Fibroblast of pulmonary artery (primary cell): ENCODE results near the gene PARP4.
"Not testable (repeated sequence)": the region's sequence is repeated elsewhere in the genome, so short reads cannot be mapped to it uniquely, and the experiment has no call there.

Source experiments
- DNase-seq: peaks from one replicate; pipeline ENCODE4 v3.0.0-alpha.2; 2010; ENCODE audit warnings: low read depth
- H3K4me3 ChIP-seq: replicated peaks from 2 replicates; pipeline ENCODE4 v1.5.1; 2011; ENCODE audit warnings: low read depth, mild to moderate bottlenecking, control low read depth, low read length, moderate library complexity
- CTCF ChIP-seq: IDR thresholded peaks from 2 replicates; pipeline ENCODE4 v1.5.1; 2011; ENCODE audit warnings: mild to moderate bottlenecking, control low read depth, low read length, inconsistent platforms; ENCODE audit errors: missing control alignments

The PARP4 gene

GRCh38 chr13:24386816-24387708 lies 125.5 kb downstream of the PARP4 start:
- H3K4me3 ChIP-seq, result no peak overlapping the region
- DNase-seq, result no peak
- no peak for TF ChIP-seq CTCF

GRCh38 chr13:24385902-24386301 lies 126.7 kb downstream of the PARP4 start:
- H3K4me3 ChIP-seq, result no peak overlapping the region
- no peak for TF ChIP-seq CTCF
- no peak for DNase-seq

GRCh38 chr13:24384946-24385345 lies 127.6 kb downstream of the PARP4 start:
- not testable (repeated sequence) for H3K4me3 ChIP-seq, DNase-seq

GRCh38 chr13:24384091-24384490 lies 128.5 kb downstream of the PARP4 start:
- not testable (repeated sequence) for DNase-seq, H3K4me3 ChIP-seq

GRCh38 chr13:24381541-24382265 lies 130.9 kb downstream of the PARP4 start:
- no peak for TF ChIP-seq CTCF
- H3K4me3 ChIP-seq, result no peak overlapping the region
- DNase-seq, result no peak

GRCh38 chr13:24380881-24381280 lies 131.7 kb downstream of the PARP4 start:
- not testable (repeated sequence) for DNase-seq, H3K4me3 ChIP-seq

GRCh38 chr13:24380227-24380626 lies 132.4 kb downstream of the PARP4 start:
- H3K4me3 ChIP-seq, DNase-seq: not testable (repeated sequence)

GRCh38 chr13:24371273-24371672 lies 141.3 kb downstream of the PARP4 start:
- H3K4me3 ChIP-seq, DNase-seq: not testable (repeated sequence)
